HG02885 (cell line): ENCODE data around the gene TNPO1.

Experiments
- ATAC-seq: cut with Tn5 transposase; IDR thresholded peaks from one replicate; pipeline ENCODE4 v1.9.1; 2021; ENCODE audit warnings: mild to moderate bottlenecking; ENCODE audit not compliant: unreplicated experiment, poor library complexity

Gene TNPO1

DNA sequence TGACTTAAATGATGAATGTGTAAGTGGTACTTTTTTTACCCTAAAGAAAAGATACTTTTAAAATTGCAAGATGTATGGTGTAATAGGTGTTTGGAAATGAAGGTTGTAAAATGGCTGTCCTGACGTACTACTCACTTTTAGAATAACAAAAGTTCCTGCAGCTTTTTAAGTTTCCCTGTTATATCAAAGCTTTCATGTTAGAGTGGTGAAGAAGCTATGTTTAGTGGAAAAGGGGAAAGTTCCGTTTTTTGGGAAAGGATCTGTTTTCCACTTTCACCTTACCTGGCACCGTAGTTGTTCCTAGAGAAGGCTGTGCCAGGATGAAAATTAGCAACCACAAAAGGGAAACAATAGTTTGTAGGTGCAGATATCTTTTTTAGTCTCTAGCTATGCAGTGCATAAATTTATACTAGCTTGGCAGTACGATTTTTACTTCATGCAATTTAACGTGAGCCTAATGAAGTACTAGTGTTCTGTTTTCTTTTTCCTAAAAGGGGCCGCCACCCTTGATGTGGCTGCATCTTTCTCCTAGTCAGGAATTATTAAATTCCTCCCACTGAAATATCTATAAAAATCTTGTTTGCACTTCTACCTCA lies 1.3 kb downstream of the TNPO1 start:
- ATAC-seq, result no peak

GRCh38 chr5:72818866-72819534 lies 2.5 kb downstream of the TNPO1 start:
- ATAC-seq, result peak; percentile 18

- ATAC-seq, result no peak
Observed at GRCh38 chr5:72821776-72822175, 5.3 kb downstream of the TNPO1 start.

DNA sequence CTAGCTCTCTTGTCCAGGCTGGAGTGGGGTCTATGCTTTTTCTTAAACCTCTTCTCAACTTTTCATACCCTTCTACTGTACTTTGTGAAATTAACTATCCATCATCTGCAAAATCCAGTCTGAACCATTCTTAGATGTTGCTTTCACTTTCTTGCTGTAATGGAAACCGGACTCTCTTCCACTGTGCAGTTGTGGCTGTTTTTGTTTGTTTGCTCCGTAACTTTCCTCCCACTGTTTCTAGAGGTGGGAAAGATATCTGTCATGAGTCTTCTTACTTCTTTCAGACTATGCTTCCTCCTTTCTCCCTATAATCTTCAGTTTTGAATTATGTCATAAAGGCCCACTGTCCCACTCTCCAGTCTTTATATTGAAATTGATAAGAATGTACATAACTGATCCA lies 6.5 kb downstream of the TNPO1 start:
- no peak for ATAC-seq

DNA sequence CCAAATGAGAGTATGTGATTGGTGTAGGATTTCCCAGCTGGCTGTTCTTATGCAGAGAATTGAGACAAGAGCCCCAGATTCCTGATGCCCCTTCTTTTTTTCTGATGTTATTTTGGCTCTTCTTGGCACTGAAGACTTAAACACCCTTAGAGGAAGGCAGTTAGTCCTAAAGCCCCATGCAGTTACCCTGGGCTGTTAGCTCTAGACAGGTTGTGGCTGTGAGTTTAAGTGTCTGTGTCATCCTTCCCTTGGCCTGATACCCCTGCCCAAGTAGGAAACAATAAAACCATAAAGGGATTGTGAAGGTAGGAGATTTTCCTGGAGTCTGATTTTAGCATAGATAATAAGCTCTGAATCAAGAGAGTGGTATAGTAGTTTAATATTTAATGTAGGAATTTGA lies 13.2 kb downstream of the TNPO1 start:
- ATAC-seq, result no peak

- ATAC-seq, result no peak
Observed at GRCh38 chr5:72830362-72830761, 13.9 kb downstream of the TNPO1 start.

- no peak for ATAC-seq
Observed at GRCh38 chr5:72831685-72832084, 15.2 kb downstream of the TNPO1 start.

GRCh38 chr5:72834924-72835323 lies 18.5 kb downstream of the TNPO1 start:
- no peak for ATAC-seq

DNA sequence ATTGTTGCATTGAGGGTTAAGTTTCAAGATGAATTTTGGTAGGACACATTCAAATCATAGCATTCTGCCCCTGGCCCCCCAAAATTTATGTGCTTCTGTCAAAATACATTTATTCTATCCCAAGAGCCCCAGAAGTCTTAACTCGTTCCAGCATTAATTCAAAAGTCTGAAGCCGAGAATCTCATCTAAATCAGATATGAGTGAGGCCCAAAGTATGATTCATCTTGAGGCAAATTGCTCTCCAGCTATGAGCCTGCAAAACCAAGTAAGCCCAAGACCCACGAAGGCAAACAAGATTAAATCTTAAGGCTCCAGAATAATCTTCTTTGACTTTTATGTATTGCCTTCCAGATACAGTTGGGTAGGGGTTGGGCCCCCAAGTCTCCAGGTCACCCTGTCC lies 19.2 kb downstream of the TNPO1 start:
- ATAC-seq, result no peak

DNA sequence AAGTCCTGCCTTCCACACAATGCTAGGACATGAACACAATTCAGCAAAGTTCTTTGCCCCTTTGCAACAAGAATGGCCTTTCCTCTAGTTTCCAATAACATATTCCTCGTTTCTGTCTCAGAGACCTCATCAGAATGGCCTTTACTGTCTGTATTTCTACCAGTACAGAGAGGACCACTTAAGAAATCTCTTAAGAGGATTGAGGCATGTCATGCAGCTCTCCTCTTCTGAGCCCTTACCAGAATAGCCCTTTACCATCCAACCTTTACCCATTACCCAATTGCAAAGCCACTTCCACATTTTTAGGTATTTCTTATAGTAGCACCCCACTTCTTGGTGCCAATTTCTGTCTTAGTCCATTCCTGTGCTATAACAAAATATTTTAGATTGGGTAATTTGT lies 20.3 kb downstream of the TNPO1 start:
- no peak for ATAC-seq

GRCh38 chr5:72837524-72838096 lies 21.1 kb downstream of the TNPO1 start:
- ATAC-seq, result no peak

GRCh38 chr5:72840041-72840440 lies 23.6 kb downstream of the TNPO1 start:
- ATAC-seq, result no peak

DNA sequence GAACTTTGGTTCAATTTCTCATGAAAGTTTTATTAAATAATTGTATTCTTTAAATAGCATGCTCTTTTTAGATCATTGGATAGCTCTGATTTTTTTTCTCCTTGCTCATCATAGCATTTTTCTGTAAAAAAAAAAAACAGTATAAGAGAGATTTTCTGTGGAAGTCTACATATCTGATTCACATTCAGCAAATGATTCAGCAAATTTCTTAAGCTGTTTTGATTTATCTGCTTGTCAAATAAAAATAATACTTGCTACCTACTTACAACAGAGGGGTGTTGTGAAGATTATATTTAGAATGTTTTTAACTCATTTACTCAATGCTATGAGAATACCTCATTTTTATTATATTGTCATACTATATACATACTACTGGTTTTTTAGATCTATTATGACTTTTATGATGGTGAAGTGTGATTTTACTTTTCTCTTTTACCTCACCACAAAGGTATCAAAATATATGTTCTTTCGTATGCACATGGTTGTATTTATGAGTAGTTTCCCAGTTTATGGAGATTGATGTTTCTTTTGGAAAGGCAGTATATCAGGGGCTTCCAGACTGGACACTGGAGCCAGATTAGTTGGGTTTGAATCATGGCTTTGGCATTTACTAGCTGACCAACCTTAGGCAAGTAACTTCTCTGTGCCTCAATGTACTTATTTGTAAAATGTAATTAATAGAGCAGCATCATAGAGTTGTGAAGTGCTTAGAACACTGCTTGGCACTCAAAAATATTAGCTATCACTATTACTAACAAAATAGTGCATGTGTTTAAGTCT lies 25.5 kb downstream of the TNPO1 start:
- no peak for ATAC-seq

GRCh38 chr5:72842816-72843215 lies 26.4 kb downstream of the TNPO1 start:
- ATAC-seq, result no peak

GRCh38 chr5:72844218-72844603 lies 27.8 kb downstream of the TNPO1 start:
- ATAC-seq, result no peak

- ATAC-seq, result no peak
Observed at GRCh38 chr5:72845889-72846288, 29.4 kb downstream of the TNPO1 start.

DNA sequence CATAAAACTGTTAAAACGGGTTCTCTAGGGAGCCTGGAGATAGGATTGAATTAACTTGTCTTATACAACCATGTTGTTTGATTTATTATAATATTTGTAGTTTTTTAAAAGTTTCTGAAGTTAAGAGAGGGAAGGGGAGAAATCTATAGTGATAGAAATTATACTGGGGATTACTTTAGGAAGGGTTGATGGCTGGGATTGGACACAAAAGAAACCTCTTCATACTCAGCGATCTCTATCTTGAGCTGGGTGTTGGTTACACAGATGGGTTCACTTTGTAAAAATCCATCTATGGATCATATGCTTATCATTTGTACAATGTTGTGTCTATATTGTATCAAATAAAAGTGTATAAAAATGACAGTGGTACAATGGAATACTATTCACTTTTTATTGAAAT lies 30.0 kb downstream of the TNPO1 start:
- ATAC-seq, result no peak

DNA sequence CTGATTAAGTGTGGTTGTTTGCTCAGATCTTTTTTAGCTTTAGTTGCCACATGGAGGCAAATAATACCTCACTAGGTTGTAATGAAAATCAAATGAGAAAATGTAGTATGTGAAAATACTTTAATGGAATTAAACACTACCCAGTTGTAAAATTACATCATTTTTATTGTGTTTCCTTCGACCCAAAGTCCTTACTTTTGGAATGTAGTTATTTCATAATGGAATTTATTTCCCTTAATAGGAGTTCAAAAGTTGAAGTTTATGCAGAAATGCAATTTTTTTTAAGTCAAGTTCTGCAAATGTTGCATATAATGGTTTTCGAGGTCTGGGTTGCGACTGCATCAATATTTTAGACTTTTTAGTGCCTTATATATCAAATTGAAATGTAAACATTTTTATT lies 31.0 kb downstream of the TNPO1 start:
- no peak for ATAC-seq

DNA sequence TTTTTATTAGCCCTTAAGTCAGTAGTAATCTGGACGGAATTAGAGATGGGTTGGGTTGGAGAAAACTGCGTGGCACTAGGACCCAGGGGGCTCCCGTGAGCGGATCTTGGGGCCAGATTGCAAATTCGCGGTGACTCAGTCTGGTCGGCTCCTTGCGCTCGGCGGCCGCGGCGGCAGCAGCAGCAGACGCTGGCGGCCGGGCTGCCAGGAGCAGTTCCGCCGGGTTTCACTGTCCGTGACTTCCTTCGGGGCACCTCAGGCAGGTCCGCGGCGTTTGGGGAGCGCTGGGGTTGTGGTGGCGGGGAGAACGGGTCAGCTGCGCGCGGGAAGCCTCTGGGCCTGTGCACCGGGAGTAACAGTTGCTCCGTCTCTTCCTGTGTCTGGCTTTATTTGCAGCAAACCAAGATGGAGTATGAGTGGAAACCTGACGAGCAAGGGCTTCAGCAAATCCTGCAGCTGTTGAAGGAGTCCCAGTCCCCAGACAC lies 31.6 kb downstream of the TNPO1 start:
- ATAC-seq, result peak; percentile 84

DNA sequence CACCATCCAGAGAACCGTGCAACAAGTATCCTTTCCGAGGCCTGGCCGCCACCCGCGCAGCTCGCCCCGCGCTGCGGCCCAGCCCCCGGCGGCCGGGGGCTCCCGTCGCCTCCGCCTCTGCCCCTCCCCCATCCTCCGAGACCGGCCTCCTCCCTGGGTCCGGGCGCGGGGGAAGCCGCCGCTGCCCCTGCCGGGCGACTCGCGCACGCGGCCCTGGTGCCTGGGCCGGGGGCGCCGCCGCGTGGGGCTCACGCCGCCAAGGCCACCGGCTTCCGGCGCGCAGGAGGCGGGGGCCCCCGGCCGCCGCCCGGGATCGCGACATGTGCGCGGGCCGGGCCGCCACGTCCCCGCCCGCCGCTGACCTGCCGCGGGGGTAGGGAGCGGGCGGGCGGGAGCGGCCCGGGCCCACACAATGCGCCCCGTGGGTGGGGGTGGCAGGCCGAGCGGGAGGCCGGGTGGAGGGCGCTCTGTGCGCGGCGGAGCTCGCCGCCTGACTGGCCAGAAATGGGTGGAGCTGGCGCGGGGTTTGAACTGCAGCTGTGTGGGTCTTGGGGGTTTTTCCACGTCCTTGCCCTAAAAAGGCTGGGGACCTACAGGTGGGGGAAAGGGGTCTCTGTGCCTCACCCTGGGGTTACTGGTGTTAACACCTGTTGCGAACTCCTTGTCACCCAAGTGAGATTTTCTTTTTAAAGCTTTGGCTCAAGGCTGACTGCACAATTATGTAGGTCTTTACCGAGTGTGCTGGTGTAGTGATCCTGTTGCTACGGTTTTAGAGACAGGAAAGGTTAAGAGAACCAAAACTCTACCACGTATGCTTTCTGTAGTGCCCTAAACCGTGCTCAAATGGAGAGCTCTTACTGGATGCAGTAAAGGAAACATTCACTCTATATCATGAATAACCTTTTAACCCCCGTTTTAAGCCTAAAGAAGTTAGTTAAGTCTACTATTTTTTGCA lies 32.3 kb downstream of the TNPO1 start:
- ATAC-seq, result peak; percentile 58
